ENCODE data around the gene SEL1L.
A peak's percentile ranks its signal among the peaks of the same experiment; 100 is the strongest.
"Not testable (repeated sequence)": the region's sequence is repeated elsewhere in the genome, so short reads cannot be mapped to it uniquely, and the experiment has no call there.

Gene SEL1L

GRCh38 chr14:81446279-81447007, 87.2 kb downstream of the SEL1L start:
- no peak for DNase-seq

- DNase-seq: no peak
Observed at GRCh38 chr14:81441626-81442134, 92.0 kb downstream of the SEL1L start.

GRCh38 chr14:81440041-81440440, 93.6 kb downstream of the SEL1L start:
- no peak for DNase-seq

GRCh38 chr14:81437244-81437643, 96.4 kb downstream of the SEL1L start:
- DNase-seq: no peak

- DNase-seq: peak; percentile 34
Observed at GRCh38 chr14:81436296-81437138, 97.1 kb downstream of the SEL1L start.

- peak; percentile 20 for DNase-seq
Observed at GRCh38 chr14:81435391-81436295, 98.0 kb downstream of the SEL1L start.

GRCh38 chr14:81435048-81435390, 98.6 kb downstream of the SEL1L start:
- no peak for DNase-seq

- no peak for DNase-seq
Observed at GRCh38 chr14:81434230-81434629, 99.4 kb downstream of the SEL1L start.

GRCh38 chr14:81433378-81433777, 100.3 kb downstream of the SEL1L start:
- DNase-seq: no peak

GRCh38 chr14:81432219-81432661, 101.4 kb downstream of the SEL1L start:
- no peak for DNase-seq

- no peak for DNase-seq
Observed at GRCh38 chr14:81430235-81430634, 103.4 kb downstream of the SEL1L start.

- not testable (repeated sequence) for DNase-seq
Observed at GRCh38 chr14:81429749-81430148, 103.9 kb downstream of the SEL1L start.

GRCh38 chr14:81429028-81429427, 104.6 kb downstream of the SEL1L start:
- no peak for DNase-seq

- no peak for DNase-seq
Observed at GRCh38 chr14:81427348-81428058, 106.2 kb downstream of the SEL1L start.

GRCh38 chr14:81423504-81423903, 110.1 kb downstream of the SEL1L start:
- no peak for DNase-seq

Data from activated CD8-positive, alpha-beta memory T cell treated with anti-CD3 and anti-CD28 coated beads, Interleukin-2, amount 50 U/mL, for 4 hours (primary cell).